GM18505 (cell line): ENCODE results near the gene MYH2.

Source experiments
- ATAC-seq: cut with Tn5 transposase; IDR thresholded peaks from one replicate; pipeline ENCODE4 v1.9.1; 2021; ENCODE audit not compliant: unreplicated experiment
- POLR2A ChIP-seq: IDR thresholded peaks from 4 replicates; pipeline ENCODE4 v1.6.1; 2011; ENCODE audit warnings: borderline replicate concordance; ENCODE audit not compliant: insufficient read depth, insufficient read length; ENCODE audit errors: extremely low read depth

MYH2 gene

DNA sequence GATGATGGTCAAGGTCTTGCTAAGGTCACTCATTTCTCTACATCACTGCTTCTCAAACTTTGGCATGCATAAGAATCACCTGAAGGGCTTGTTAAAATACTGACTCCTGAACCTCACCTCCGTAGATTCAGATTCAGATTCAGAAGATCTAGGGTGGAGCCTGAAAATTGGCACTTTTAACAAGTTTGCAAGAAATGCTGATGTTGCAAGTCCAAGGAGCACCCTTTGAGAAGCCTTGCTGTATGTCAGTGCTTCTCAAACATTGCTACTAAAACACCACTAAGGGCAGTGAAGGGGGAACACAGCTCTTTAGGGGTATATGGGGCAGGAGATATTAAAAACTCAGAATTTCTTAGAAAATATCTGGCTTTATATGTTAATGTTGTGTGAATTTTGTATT is 17.4 kb downstream of the MYH2 start:
- no peak for TF ChIP-seq POLR2A
- ATAC-seq = no peak

DNA sequence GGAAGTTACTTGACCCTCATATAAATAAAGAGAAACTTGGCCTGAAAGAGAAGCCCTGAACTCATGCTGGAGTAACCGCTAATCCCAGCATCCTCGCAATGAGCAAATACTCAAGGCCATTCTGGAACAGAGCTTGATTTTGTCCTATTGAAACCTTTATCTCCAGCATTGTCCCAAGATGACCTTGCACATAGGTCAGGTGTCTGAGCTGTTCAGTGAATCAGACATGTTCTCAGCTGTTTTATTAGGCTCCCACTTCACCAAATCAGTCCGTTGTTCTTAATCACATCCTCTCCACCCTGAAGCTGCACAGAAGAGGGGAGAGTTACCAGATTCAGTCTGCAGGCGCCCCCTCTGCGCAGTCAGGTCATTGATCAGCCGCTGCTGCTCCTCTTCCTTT is 22.0 kb downstream of the MYH2 start:
- ATAC-seq = no peak
- no peak for TF ChIP-seq POLR2A

DNA sequence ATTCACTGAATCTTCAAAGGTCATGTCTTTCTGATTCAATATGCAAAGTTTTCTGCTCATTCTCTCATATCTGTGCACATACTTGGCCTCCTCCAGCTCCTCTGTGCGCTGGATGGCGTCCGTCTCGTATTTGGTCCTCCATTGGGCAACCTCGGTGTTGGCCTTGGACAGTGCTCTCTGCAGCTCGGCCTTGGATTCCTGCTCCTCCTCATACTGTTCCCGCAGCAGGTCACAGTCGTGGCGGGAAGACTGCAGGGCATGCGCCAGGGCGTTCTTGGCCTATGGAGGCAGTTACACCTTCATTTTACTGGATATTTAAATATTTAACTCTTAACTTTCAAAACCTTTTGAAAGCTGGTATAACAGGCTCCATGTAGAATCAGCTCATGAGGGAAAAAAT is 22.9 kb downstream of the MYH2 start:
- no peak for TF ChIP-seq POLR2A
- ATAC-seq = no peak

DNA sequence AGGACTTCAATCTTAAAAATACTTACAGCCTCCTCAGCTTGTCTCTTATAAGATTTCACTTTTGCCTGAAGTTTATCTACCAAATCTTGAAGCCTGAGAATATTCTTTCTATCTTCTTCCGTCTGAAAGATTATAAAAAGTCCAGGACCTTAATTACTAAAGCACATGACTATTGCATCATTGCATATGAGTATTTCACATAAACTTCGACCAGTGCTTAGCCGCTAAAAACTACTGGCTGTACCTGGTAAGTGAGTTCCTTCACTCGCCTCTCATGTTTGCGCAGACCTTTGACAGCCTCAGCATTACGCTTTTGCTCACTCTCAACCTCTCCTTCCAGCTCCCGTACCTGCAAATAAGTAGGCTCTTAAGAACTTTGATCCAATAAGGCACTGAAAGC is 26.4 kb downstream of the MYH2 start:
- TF ChIP-seq POLR2A = no peak
- ATAC-seq = no peak

DNA sequence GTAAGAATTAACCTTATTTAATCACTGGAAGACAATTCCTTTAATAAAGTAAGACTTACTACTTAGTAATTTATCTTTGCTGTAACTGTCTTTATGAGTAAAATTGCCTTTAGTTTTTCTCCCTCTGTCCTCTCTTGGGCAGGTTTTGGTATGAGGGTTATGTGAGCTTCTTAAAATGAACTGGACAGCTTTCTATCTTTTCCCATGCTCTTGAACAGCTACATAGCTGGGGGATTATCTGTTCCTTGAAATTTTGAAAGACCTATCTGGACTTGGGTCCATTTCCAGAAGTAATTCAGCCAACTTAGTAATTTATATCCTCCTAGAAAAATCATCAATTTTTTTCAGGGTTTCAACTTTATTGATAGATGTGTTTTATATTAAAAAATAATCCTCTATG is 27.5 kb downstream of the MYH2 start:
- no peak for TF ChIP-seq POLR2A
- no peak for ATAC-seq

DNA sequence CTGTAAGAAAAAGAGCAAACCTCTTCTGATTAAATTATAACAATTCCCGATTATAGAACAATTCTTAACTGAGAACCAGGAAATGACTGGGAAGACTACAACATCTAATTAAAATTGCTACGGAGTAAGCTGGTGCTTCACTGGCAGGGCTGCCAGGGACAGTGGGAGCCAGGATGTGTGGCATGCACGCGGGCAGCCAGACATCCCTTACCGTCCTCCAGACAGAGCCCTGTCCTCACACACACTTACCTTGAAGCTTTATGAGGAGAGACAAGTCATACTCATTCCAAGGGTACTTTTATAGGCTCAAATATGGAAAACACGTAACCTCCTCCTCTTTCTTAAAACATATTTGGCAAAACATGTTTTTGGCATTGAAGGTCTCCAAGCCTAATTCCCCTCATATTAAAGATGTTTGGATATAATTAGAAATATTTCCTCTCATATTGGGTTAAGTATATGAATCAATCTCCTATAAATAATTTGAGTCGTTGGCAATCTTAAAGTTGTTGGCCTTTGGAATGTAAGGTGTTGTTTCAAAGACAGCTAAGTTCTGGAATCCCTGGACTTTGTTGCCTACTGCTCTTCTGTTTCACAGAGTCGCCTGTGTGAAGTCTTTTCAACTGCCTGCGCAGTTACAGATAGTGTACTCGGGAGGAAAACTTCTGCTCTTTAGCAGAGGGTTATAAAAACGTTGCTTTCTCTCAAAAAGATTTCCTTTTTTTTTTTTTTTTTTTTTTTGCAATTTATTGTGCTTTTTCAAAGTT is 31.0 kb downstream of the MYH2 start, which contains the start of gene MYH1:
MYH1 (minus strand) TSS at position 272 of the 767 bp plus-strand sequence. CDS start 1,900 bp downstream, outside the sequence.
- no peak for TF ChIP-seq POLR2A
- ATAC-seq = no peak

DNA sequence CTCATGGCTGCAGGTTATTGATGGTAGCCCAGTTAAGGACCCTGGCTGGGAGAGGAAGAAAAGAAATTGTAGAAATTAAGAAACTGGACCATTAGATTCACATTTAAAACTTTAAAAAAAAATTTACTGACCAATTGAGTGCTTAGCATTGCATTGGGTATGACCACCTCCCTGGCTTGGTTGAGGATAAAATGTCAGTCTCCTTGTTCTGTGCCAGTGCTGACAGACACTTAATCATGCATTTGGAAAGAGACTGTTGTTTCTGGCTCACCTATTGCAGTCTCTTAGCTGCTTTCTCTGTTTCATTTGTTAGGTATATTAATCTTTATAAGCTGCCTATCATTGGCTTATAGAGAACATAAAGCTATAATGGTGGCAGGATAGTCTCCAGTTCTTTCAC is 32.8 kb downstream of the MYH2 start:
- TF ChIP-seq POLR2A = no peak
- ATAC-seq = no peak

DNA sequence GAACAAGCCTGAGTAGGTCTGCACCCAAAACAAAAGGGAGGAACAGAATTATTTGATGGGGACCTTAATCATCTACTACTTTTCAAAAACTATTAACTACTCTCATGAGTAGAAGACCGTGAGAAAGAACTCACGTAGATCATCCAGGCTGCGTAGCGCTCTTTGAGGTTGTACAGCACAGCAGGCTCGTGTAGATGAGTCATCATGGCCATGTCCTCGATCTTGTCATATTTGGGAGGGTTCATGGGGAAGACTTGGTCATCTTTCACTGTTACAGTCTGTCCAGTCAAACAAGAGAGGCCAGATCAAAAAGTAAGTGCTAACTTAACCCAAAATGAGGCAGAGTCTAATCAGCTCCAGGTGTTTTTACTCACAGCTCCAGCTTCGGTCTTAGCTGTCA is 33.4 kb downstream of the MYH2 start:
- ATAC-seq = no peak
- no peak for TF ChIP-seq POLR2A

DNA sequence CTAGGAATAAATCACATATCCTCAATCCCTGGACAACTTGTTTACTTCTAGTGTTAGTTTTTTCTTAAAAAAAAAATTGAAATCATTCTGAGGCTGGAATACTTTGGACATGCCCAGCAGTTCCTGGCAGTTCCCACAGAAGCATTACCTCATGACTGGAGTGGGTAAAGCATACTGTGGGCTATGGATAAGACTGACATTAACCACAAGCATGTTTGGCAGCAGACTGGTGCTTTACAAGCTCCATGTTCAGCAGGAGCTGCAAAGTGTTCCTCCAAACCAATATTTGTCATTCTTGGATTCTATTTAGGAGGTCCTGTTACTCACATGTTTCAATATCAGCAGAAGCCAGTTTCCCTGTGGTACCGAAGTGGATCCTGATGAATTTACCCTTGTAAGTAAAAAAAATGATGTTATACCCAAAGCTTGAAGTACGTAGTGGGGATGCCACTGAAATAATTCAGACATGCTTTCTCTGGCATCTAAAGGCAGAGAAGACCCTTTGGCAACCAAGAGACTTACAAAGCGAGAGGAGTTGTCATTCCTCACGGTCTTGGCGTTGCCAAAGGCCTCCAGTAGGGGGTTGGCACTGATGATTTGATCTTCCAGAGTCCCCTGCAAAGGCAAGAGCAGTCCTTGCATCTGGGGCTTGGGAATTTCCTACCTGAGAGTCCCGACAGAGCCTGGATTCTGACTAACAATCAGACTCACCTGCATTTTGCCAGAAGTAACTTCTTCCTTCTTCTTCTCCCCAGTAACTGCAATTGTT is 36.0 kb downstream of the MYH2 start:
- TF ChIP-seq POLR2A = no peak
- no peak for ATAC-seq

DNA sequence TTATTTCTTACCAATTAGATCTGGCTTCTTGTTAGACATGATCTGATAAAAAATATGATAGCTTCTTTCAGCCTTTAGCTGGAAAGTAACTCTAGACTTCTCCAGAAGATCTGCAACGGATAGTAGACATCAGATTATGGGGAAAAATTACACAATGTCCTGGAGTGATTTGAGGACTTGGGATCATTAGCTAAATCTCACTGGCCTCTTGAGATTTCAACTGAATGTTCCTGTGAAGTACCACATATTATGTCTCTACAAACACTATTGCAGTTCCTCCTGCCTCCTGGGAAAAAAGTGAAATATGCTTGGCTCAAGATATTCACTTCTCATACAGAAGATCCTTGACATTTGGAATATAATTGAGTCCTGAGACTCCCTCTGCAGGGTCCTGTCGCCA is 36.6 kb downstream of the MYH2 start:
- no peak for ATAC-seq
- no peak for TF ChIP-seq POLR2A

DNA sequence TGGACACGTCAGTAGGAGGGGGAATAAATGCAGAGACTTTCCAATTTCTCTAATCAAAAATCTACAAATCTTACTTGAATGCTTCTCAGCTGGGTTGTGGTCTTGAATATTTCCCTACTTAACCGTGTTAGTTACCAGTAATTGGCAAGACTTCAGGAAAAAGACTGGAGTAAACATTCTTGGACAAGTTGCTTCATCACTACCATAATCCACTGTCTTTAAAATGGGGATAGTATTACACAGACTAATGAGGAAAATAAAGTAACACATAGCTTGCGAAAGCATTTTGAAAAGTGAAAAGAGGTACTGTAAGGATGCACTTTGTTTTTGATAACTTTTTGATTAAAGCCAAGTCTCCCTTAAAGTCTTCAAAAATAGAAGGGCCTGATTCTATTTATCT is 49.5 kb downstream of the MYH2 start:
- ATAC-seq = no peak
- TF ChIP-seq POLR2A = no peak

DNA sequence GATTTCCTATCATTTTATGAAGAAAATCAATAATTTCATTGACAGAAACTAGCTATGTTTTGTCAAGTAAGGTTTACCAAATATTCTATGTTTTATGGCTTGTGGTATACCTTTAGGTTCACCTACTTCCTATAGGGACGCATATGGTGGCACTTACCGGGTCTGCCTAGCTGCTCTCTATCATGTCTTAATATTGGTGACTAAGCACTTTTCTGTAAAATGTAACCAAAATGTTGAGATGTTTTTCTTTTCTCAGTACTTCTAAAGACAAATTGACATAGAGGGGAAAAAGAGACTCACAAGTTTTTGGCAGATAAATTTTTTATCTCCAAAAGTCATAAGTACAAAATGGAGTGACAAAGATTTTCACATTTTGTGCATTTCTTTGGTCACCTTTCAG is 57.5 kb downstream of the MYH2 start:
- no peak for TF ChIP-seq POLR2A
- ATAC-seq = no peak

DNA sequence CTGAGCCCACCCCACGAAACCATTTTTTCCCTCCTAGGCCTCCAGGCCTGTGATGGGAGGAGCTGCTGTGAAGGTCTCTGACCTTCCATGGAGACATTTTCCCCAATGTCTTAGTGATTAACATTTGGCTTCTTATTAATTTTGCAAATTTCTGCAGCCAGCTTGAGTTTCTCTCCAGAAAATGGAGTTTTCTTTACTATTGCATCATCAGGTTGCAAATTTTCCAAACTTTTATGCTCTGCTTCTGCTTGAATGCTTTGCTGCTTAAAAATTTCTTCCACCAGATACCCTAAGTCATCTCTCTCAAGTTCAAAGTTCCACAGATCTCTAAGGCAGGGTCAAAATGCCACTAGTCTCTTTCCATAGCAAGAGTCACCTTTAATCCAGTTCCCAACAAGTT is 67.2 kb downstream of the MYH2 start:
- ATAC-seq = no peak
- TF ChIP-seq POLR2A = no peak

DNA sequence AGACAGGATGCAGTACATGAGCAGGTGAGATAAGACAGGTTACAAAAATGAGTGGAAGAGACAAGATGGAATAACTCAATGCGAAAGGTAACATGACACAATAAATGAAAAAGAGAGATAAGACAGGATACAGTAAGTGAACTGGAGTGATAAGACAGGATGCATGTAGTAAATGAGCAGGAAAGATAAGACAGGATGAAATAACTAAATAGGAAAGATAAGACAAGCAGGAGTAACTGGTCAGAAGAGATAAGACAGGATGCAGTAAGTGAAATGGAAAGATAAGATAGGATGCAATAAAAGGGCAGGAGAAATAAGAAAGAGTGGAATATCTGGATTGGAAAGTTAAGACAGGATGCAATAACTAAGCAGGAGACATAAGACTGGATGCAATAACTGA is 71.8 kb downstream of the MYH2 start:
- no peak for TF ChIP-seq POLR2A
- no peak for ATAC-seq
